SK-N-MC (cell line): ENCODE data around the gene CADPS.

ENCODE experiments used
- EZH2 ChIP-seq: fragments of 200-600 bp; sonication (generic); IDR thresholded peaks from one replicate; pipeline ENCODE4 v1.6.1; 2017; ENCODE audit warnings: antibody characterized with exemption
- FOXP2 ChIP-seq: optimal IDR thresholded peaks from 2 replicates; pipeline ENCODE3; 2011; ENCODE audit warnings: mild to moderate bottlenecking, moderate library complexity; ENCODE audit not compliant: insufficient read depth; ENCODE audit errors: extremely low read length, control extremely low read depth
- POLR2AphosphoS5 ChIP-seq: IDR thresholded peaks from 2 replicates; pipeline ENCODE4 v1.6.1; 2012; ENCODE audit warnings: mild to moderate bottlenecking, low read depth, low read length, borderline replicate concordance

DNA sequence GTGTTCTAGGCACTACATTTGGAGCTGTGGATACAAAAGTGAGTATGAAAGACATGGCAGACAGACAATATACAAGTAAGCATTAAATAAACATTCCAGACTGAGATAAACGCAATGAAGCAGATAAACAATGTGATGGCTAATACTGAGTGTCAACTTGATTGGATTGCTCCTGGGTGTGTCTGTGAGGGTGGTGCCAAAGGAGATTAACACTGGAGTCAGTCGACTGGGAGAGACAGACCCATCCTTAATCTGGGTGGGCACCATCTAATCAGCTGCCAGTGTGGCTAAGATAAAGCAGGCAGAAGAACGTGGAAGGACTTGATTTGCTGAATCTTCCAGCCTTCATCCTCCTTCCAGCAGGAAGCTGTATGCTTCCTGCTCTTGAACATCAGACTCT, 77.2 kb downstream of the CADPS start:
- TF ChIP-seq EZH2 = no peak
- TF ChIP-seq POLR2AphosphoS5 = no peak
- no peak for TF ChIP-seq FOXP2
